Thyroid gland (tissue), 4 donors: ENCODE results near the gene LILRA6. TPM values are rescaled to one million over a fixed set of nuclear protein-coding genes. Genes with fewer than 3 reads are reported as not detected.

Experiments
- DNase-seq, 2 donors: peaks; one replicate each; pipeline ENCODE4 v3.0.0-alpha.2; 2019
- H3K27ac ChIP-seq, 3 donors: fragments of 200-600 bp; sonication (generic); 1 replicate in 2 of 3; 2 replicates in 1 of 3; pipeline ENCODE4 v1.5.1; 2016 to 2019; ENCODE audit warnings: mild to moderate bottlenecking in 1 of 3, moderate library complexity in 1 of 3
- H3K27me3 ChIP-seq: fragments of 200-600 bp; sonication (generic); one replicate; pipeline ENCODE4 v1.5.1; 2019
- H3K36me3 ChIP-seq, 2 donors: fragments of 200-600 bp; sonication (generic); one replicate each; pipeline ENCODE4 v1.5.1; 2016 to 2019
- H3K4me1 ChIP-seq, 2 donors: fragments of 200-600 bp; sonication (generic); one replicate each; pipeline ENCODE4 v1.5.1; 2017 to 2019
- H3K4me3 ChIP-seq, 3 donors: fragments of 200-600 bp; sonication (generic); replicated peaks in 1 of 3; 1 replicate in 2 of 3; 2 replicates in 1 of 3; pipeline ENCODE4 v1.5.1; 2016; ENCODE audit warnings: mild to moderate bottlenecking in 1 of 3
- H3K9me3 ChIP-seq: fragments of 200-600 bp; sonication (generic); one replicate; pipeline ENCODE4 v1.5.1; 2017
- POLR2A ChIP-seq, 2 donors: fragments of 450-650 bp; IDR thresholded peaks; one replicate each; pipeline ENCODE4 v1.6.1; 2017; ENCODE audit warnings: antibody characterized with exemption in 2 of 2, mild to moderate bottlenecking in 2 of 2, moderate library complexity in 1 of 2
- WGBS, 2 donors: methylation state at CpG; one replicate each; pipeline ENCODE4 v1.1.5; 2017; 5-methylcytosine and 5-hydroxymethylcytosine counted together
- intact Hi-C: fragments of 100-400 bp; cut with DNase I; formaldehyde crosslinking; loops from one replicate; pipeline ENCODE4 v1.15.1; 2023
- total RNA-seq, 4 donors: library from RNA; depleted of rRNA; stranded (reverse); fragments of >200 nt; gene quantifications; one replicate each; pipeline ENCODE4 v1.2.3, GENCODE V29; 2016
- TF ChIP-seq, protein P1 (sequence below), 6 experiments: fragments of 200-600 bp in 3 of 6; fragments of 450-650 bp in 3 of 6; sonication (generic) in 3 of 6; IDR thresholded peaks; one replicate each; pipeline ENCODE4 v1.5.1; 2016 to 2019; ENCODE audit warnings: antibody characterized with exemption in 6 of 6, mild to moderate bottlenecking in 2 of 6, inconsistent platforms in 1 of 6, moderate library complexity in 1 of 6

The LILRA6 gene
- total RNA-seq, 4 donors from 2014 or later, result 0.46 to 1.6 (median 1.1) TPM; not detected in 1

- Histone ChIP-seq H3K4me1 (no peaks in the 10 kb centered on the region), H3K27ac (no peak overlapping the region), H3K27me3 (no peaks in the 10 kb centered on the region), H3K4me3 (no peak overlapping the region), H3K9me3 (no peaks in the 10 kb centered on the region), H3K36me3 (no peaks in the 10 kb centered on the region)
- peak; percentile 84 to 85 for DNase-seq
- TF ChIP-seq POLR2A (IDR thresholded peaks at IDR 0.05), result no peak
- TF ChIP-seq, protein P1, sequence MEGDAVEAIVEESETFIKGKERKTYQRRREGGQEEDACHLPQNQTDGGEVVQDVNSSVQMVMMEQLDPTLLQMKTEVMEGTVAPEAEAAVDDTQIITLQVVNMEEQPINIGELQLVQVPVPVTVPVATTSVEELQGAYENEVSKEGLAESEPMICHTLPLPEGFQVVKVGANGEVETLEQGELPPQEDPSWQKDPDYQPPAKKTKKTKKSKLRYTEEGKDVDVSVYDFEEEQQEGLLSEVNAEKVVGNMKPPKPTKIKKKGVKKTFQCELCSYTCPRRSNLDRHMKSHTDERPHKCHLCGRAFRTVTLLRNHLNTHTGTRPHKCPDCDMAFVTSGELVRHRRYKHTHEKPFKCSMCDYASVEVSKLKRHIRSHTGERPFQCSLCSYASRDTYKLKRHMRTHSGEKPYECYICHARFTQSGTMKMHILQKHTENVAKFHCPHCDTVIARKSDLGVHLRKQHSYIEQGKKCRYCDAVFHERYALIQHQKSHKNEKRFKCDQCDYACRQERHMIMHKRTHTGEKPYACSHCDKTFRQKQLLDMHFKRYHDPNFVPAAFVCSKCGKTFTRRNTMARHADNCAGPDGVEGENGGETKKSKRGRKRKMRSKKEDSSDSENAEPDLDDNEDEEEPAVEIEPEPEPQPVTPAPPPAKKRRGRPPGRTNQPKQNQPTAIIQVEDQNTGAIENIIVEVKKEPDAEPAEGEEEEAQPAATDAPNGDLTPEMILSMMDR (IDR thresholded peaks at IDR 0.05), result peak; percentile 17 to 79 (median 61)
- intact Hi-C loops, result no loop called here
- 2 to 6% methylated on average over 6 of the region's 6 CpGs for WGBS, 2 donors
Measured at GRCh38 chr19:54266133-54266532, 23.5 kb upstream of the LILRA6 start.

DNA sequence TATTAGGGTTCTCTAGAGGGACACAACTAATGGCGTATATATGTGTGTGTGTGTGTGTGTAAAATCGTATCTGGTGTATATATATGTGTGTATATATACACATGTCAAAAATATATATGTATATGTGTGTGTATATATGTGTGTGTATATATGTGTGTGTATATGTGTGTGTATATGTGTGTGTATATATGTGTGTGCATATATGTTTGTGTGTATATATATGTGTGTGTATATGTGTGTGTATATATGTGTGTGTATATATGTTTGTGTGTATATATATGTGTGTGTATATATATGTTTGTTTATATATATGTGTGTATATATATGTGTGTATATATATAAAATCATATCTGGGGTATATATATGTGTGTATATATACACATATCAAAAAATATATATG, 19.9 kb upstream of the LILRA6 start:
- Histone ChIP-seq H3K27ac (no peak overlapping the region), H3K9me3 (no peaks in the 10 kb centered on the region), H3K4me1 (no peaks in the 10 kb centered on the region), H3K27me3 (no peaks in the 10 kb centered on the region), H3K36me3 (no peaks in the 10 kb centered on the region), H3K4me3 (no peak overlapping the region)
- intact Hi-C loops, result no loop called here
- no peak for DNase-seq
- TF ChIP-seq, protein P1 (IDR thresholded peaks at IDR 0.05), result no peak
- WGBS, 2 donors, result 92 to 93% methylated on average over 2 of the region's 2 CpGs

DNA sequence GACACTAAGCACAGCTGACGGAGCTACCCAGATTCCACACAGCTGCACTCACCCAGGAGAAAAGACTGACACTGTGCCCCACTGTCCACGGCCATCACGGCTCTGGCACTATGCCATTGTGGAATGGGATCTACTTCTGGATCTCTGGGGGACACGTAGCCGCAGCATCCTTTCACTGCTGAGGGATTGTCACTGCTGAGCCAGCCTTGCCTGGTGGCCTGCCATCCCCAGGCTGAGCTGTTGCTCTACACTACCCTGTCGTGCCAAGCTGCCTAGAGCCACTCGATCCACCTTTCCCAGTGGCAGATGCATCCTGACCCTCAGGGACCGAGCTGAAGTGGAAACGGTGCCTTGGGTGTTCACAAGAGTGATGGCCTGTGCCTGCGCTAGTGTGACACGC, 19.5 kb upstream of the LILRA6 start:
- TF ChIP-seq, protein P1 (IDR thresholded peaks at IDR 0.05), result no peak
- TF ChIP-seq POLR2A (IDR thresholded peaks at IDR 0.05), result no peak

GRCh38 chr19:54257116-54257480, 14.5 kb upstream of the LILRA6 start, which contains the start of gene LILRB5:
LILRB5 (minus strand) TSS chr19:54257273; CDS start chr19:54257193, 80 bp downstream.
- no peaks in the 10 kb centered on the region for H3K27me3 ChIP-seq
- 48 to 67% methylated on average over 8 to 9 of the region's 9 CpGs for WGBS, 2 donors
- no peaks in the 10 kb centered on the region for H3K36me3 ChIP-seq
- no peak within 1 kb of the TSS for H3K4me3 ChIP-seq
- no peak for TF ChIP-seq POLR2A (IDR thresholded peaks at IDR 0.05)
- TF ChIP-seq, protein P1 (IDR thresholded peaks at IDR 0.05), result no peak
- no peak for DNase-seq
- H3K9me3 ChIP-seq, result no peaks in the 10 kb centered on the region
- no peak within 1 kb of the TSS for H3K27ac ChIP-seq
- H3K4me1 ChIP-seq, result no peaks in the 10 kb centered on the region
- intact Hi-C loops, result no loop called here

More for the DNA sequence above, 19.5 kb upstream of the LILRA6 start:
- no peaks in the 10 kb centered on the region for H3K36me3 ChIP-seq
- no peak overlapping the region for H3K27ac ChIP-seq
- no peaks in the 10 kb centered on the region for H3K27me3 ChIP-seq
- H3K4me1 ChIP-seq, result no peaks in the 10 kb centered on the region
- 79 to 90% methylated on average over 9 to 11 of the region's 11 CpGs for WGBS, 2 donors
- intact Hi-C loops, result no loop called here
- no peaks in the 10 kb centered on the region for H3K9me3 ChIP-seq
- H3K4me3 ChIP-seq, result no peak overlapping the region
- no peak for DNase-seq

GRCh38 chr19:54256250-54257115, 13.9 kb upstream of the LILRA6 start:
- H3K27me3 ChIP-seq, result no peaks in the 10 kb centered on the region
- 74 to 78% methylated on average over 12 to 19 of the region's 19 CpGs for WGBS, 2 donors
- H3K4me3 ChIP-seq, result no peak overlapping the region
- no peak for TF ChIP-seq POLR2A (IDR thresholded peaks at IDR 0.05)
- TF ChIP-seq, protein P1 (IDR thresholded peaks at IDR 0.05), result no peak
- H3K4me1 ChIP-seq, result no peaks in the 10 kb centered on the region
- intact Hi-C loops, result no loop called here
- H3K36me3 ChIP-seq, result no peaks in the 10 kb centered on the region
- no peak overlapping the region for H3K27ac ChIP-seq
- no peaks in the 10 kb centered on the region for H3K9me3 ChIP-seq
- DNase-seq, result no peak
